ENCODE results near the gene UCHL1. TPM values are rescaled to one million over a fixed set of nuclear protein-coding genes. Genes with fewer than 3 reads are reported as not detected.
A peak's percentile ranks its signal among the peaks of the same experiment; 100 is the strongest.

Gene UCHL1
- total RNA-seq, 1 experiment from 2014 or later: 1.3 TPM

DNA sequence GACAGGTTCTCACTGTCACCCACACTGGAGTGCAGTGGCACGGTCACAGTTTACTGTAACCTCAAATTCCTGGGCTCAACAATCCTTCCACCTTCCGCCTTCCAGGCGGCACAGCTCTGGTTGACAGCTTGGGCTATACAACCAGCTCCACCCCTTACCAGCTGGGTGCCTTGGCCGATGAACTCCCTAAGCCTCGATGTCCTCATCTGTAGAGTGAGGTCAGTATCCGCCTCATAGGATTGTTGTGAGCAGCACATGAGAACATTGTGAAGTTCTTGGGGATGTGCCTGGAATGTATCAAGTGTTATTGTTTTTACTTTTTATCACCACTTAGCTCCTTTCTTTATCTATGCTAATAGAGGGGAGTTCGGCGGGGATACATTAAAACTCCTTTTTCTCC lies 23.3 kb downstream of the UCHL1 start:
- no peak overlapping the region for H3K4me3 Mint-ChIP-seq (ENCODE audit: unreplicated experiment)
- H3K9me3 Mint-ChIP-seq (ENCODE audit: unreplicated experiment): no peaks in the 10 kb centered on the region
- H3K27ac Mint-ChIP-seq (ENCODE audit: low read depth, unreplicated experiment): no peak overlapping the region
- no TSS peak for BruUV-seq (replicated peaks)
- no peaks in the 10 kb centered on the region for H3K4me1 Mint-ChIP-seq (ENCODE audit: insufficient read depth, unreplicated experiment)
- no peaks in the 10 kb centered on the region for H3K36me3 Mint-ChIP-seq (ENCODE audit: insufficient read depth, unreplicated experiment)
- no peak for TF ChIP-seq CTCF (IDR thresholded peaks at IDR 0.05; ENCODE audit: unreplicated experiment)
- CTCF ChIA-PET: interaction anchor here (0.6 to 10.6 kb wide), 18 partner anchors 10 to 608 kb away, joined by 3 to 191 read pairs (median 5); no protein-coding TSS in a partner anchor
- H3K27me3 Mint-ChIP-seq (ENCODE audit: insufficient read depth, unreplicated experiment): peaks cover 5% of the 10 kb centered on the region
- POLR2A ChIA-PET: interaction anchor here (1.2 to 2.5 kb wide), 4 partner anchors 14 to 686 kb away, joined by 3 to 19 read pairs (median 3); no protein-coding TSS in a partner anchor
- DNase-seq (ENCODE audit: unreplicated experiment): no peak
- intact Hi-C loops (cut with micrococcal nuclease): loop anchor here (2.0 kb wide), 2 partner anchors 295 to 603 kb away; no protein-coding TSS in a partner anchor

DNA sequence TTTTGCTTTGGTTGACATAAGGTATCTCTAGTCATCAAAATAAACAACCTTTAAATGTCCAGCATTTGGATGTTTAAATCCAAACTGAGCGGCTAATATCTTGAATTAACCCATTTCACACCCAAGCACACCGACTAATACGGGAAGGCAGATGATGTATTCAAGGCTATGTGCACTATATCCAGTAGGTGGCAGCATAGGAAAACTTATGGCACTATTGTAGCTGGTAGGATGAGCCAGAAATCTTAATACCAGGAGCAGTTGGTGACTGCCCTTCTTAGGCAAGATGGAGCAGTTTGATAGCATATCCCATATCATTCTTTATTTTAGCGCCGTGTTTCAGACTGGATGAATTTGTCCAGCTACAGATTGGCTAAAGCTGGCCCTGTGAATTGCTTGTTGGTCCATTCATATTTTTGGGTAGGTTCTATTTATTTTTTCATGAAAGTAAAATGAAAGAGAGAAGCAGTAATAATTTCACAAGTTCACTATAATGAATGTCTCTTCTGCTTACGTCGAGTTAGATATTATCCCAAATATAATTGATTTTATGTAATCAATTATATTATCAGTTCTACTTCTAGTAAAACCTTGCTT lies 24.4 kb downstream of the UCHL1 start:
- DNase-seq (ENCODE audit: unreplicated experiment): peak; percentile 91
- Mint-ChIP-seq H3K4me1 (ENCODE audit: insufficient read depth, unreplicated experiment) (no peaks in the 10 kb centered on the region), H3K27me3 (ENCODE audit: insufficient read depth, unreplicated experiment) (no peaks in the 10 kb centered on the region), H3K27ac (ENCODE audit: low read depth, unreplicated experiment) (no peak overlapping the region), H3K36me3 (ENCODE audit: insufficient read depth, unreplicated experiment) (no peaks in the 10 kb centered on the region), H3K4me3 (ENCODE audit: unreplicated experiment) (no peak overlapping the region), H3K9me3 (ENCODE audit: unreplicated experiment) (no peaks in the 10 kb centered on the region)
- intact Hi-C loops (cut with micrococcal nuclease): loop anchor here (1.0 to 2.0 kb wide), 4 partner anchors 294 to 602 kb away; no protein-coding TSS in a partner anchor
- ChIA-PET CTCF (interaction anchor here (0.6 to 10.6 kb wide), 35 partner anchors 9 to 1276 kb away, joined by 3 to 191 read pairs (median 4); no protein-coding TSS in a partner anchor), POLR2A (interaction anchor here (0.9 to 2.5 kb wide), 6 partner anchors 13 to 685 kb away, joined by 3 to 19 read pairs (median 3); no protein-coding TSS in a partner anchor)
- BruUV-seq (replicated peaks): no TSS peak
- TF ChIP-seq CTCF (IDR thresholded peaks at IDR 0.05; ENCODE audit: unreplicated experiment): peak; percentile 83

GRCh38 chr4:41282366-41282765 lies 25.6 kb downstream of the UCHL1 start:
- Mint-ChIP-seq H3K4me3 (ENCODE audit: unreplicated experiment) (no peak overlapping the region), H3K36me3 (ENCODE audit: insufficient read depth, unreplicated experiment) (no peaks in the 10 kb centered on the region), H3K27me3 (ENCODE audit: insufficient read depth, unreplicated experiment) (no peaks in the 10 kb centered on the region), H3K4me1 (ENCODE audit: insufficient read depth, unreplicated experiment) (no peaks in the 10 kb centered on the region), H3K27ac (ENCODE audit: low read depth, unreplicated experiment) (no peak overlapping the region), H3K9me3 (ENCODE audit: unreplicated experiment) (no peaks in the 10 kb centered on the region)
- BruUV-seq (replicated peaks): no TSS peak
- intact Hi-C loops (cut with micrococcal nuclease): no loop called here
- CTCF ChIA-PET: interaction anchor here (0.7 to 10.6 kb wide), 12 partner anchors 12 to 605 kb away, joined by 3 to 191 read pairs (median 6); no protein-coding TSS in a partner anchor
- TF ChIP-seq CTCF (IDR thresholded peaks at IDR 0.05; ENCODE audit: unreplicated experiment): no peak
- POLR2A ChIA-PET: interaction anchor here (2.5 kb wide), 1 partner anchor 379 kb away, joined by 19 read pairs; no protein-coding TSS in a partner anchor
- no peak for DNase-seq (ENCODE audit: unreplicated experiment)

GRCh38 chr4:41285202-41285863 lies 28.6 kb downstream of the UCHL1 start:
- Mint-ChIP-seq H3K36me3 (ENCODE audit: insufficient read depth, unreplicated experiment) (no peaks in the 10 kb centered on the region), H3K9me3 (ENCODE audit: unreplicated experiment) (no peaks in the 10 kb centered on the region), H3K4me3 (ENCODE audit: unreplicated experiment) (no peak overlapping the region), H3K4me1 (ENCODE audit: insufficient read depth, unreplicated experiment) (no peaks in the 10 kb centered on the region), H3K27ac (ENCODE audit: low read depth, unreplicated experiment) (peak overlapping the region; percentile 32), H3K27me3 (ENCODE audit: insufficient read depth, unreplicated experiment) (no peaks in the 10 kb centered on the region)
- TF ChIP-seq CTCF (IDR thresholded peaks at IDR 0.05; ENCODE audit: unreplicated experiment): no peak
- ChIA-PET CTCF (interaction anchor here (0.6 to 10.6 kb wide), 6 partner anchors 10 to 407 kb away, joined by 3 to 191 read pairs (median 3); no protein-coding TSS in a partner anchor), POLR2A (interaction anchor here (0.6 to 1.0 kb wide), 2 partner anchors 399 to 426 kb away, joined by 3 read pairs; no protein-coding TSS in a partner anchor)
- no TSS peak for BruUV-seq (replicated peaks)
- no peak for DNase-seq (ENCODE audit: unreplicated experiment)
- intact Hi-C loops (cut with micrococcal nuclease): no loop called here

All from MCF 10A (cell line).